HCT116 (cell line): ENCODE results near the gene BNC2.

Experiments used
- CEBPB ChIP-seq: IDR thresholded peaks from 2 replicates; pipeline ENCODE4 v1.6.1; 2012; ENCODE audit warnings: low read depth
- EZH2 ChIP-seq: fragments of 200-600 bp; sonication (generic); IDR thresholded peaks from 2 replicates; pipeline ENCODE4 v1.6.1; 2017; ENCODE audit warnings: antibody characterized with exemption, mixed run types
- JUND ChIP-seq: IDR thresholded peaks from 2 replicates; pipeline ENCODE4 v1.6.1; 2012
- POLR2AphosphoS5 ChIP-seq: IDR thresholded peaks from 2 replicates; pipeline ENCODE4 v1.6.1; 2011; ENCODE audit warnings: mild to moderate bottlenecking, low read depth, low read length, moderate library complexity
- RAD21 ChIP-seq: IDR thresholded peaks from 2 replicates; pipeline ENCODE4 v1.6.1; 2012; ENCODE audit warnings: low read depth, mild to moderate bottlenecking
- SIN3A ChIP-seq: IDR thresholded peaks from 2 replicates; pipeline ENCODE4 v1.6.1; 2012; ENCODE audit warnings: low read depth
- ZNF274 ChIP-seq: fragments of 200-500 bp; sonication (Bioruptor generic); IDR thresholded peaks from 2 replicates; pipeline ENCODE4 v1.6.1; 2014; ENCODE audit warnings: mild to moderate bottlenecking, low read depth, low read length, inconsistent platforms
- TF ChIP-seq, protein P1 (sequence below), 3 experiments: fragments of 200-600 bp in 1 of 3; sonication (generic) in 1 of 3; IDR thresholded peaks in 2 of 3; conservative IDR thresholded peaks in 1 of 3; 2 replicates each; pipeline ENCODE4 v1.5.1; 2012 to 2017; ENCODE audit warnings: low read depth in 2 of 3, low read length in 2 of 3, antibody characterized with exemption in 1 of 3, borderline replicate concordance in 1 of 3, control low read depth in 1 of 3, mild to moderate bottlenecking in 1 of 3, mixed read lengths in 1 of 3, mixed run types in 1 of 3, moderate library complexity in 1 of 3; ENCODE audit not compliant: insufficient read depth in 1 of 3

DNA sequence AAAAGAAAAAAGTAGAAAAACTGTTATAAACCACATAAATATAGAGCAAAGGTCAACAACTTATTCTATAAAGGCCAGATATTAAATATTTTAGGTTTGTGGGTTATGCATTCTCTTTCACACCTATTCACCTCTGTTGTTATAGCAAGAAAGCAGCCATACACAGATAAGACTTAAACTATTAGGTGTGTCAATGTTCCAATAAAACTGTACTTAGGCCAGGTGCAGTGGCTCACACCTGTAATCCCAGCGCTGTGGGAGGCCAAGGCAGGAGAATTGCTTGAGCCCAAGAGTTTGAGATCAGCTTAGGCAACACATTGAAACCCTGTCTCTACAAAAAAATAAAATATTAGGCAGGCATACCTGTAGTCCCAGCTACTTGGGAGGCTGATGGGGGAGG lies 314.7 kb downstream of the BNC2 start:
- TF ChIP-seq POLR2AphosphoS5 (no peak), ZNF274 (no peak), SIN3A (no peak), RAD21 (no peak), CEBPB (no peak), JUND (no peak), EZH2 (no peak)
- TF ChIP-seq, protein P1, sequence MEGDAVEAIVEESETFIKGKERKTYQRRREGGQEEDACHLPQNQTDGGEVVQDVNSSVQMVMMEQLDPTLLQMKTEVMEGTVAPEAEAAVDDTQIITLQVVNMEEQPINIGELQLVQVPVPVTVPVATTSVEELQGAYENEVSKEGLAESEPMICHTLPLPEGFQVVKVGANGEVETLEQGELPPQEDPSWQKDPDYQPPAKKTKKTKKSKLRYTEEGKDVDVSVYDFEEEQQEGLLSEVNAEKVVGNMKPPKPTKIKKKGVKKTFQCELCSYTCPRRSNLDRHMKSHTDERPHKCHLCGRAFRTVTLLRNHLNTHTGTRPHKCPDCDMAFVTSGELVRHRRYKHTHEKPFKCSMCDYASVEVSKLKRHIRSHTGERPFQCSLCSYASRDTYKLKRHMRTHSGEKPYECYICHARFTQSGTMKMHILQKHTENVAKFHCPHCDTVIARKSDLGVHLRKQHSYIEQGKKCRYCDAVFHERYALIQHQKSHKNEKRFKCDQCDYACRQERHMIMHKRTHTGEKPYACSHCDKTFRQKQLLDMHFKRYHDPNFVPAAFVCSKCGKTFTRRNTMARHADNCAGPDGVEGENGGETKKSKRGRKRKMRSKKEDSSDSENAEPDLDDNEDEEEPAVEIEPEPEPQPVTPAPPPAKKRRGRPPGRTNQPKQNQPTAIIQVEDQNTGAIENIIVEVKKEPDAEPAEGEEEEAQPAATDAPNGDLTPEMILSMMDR (IDR thresholded peaks at IDR 0.05 in 2 of 3, conservative IDR thresholded peaks at IDR 0.05 in 1 of 3; ENCODE audit: borderline replicate concordance in 1 of 3, insufficient read depth in 1 of 3, low read depth in 2 of 3, low read length in 2 of 3), result no peak
